HG03060 (cell line): Measurements from ENCODE around the gene CLINT1.
"Not testable (repeated sequence)": the region's sequence is repeated elsewhere in the genome, so short reads cannot be mapped to it uniquely, and the experiment has no call there.

ENCODE experiments used
- ATAC-seq: cut with Tn5 transposase; IDR thresholded peaks from one replicate; pipeline ENCODE4 v1.9.1; 2021; ENCODE audit warnings: low read depth, moderate number of reproducible peaks; ENCODE audit not compliant: unreplicated experiment

Gene CLINT1

GRCh38 chr5:157864067-157864466, 5.1 kb upstream of the CLINT1 start:
- no peak for ATAC-seq

- no peak for ATAC-seq
Measured at GRCh38 chr5:157862183-157862851, 3.4 kb upstream of the CLINT1 start.

- ATAC-seq = peak; percentile 64
Measured at GRCh38 chr5:157860898-157861890, 2.2 kb upstream of the CLINT1 start.

GRCh38 chr5:157859227-157859575, 256 bp upstream of the CLINT1 start:
- ATAC-seq = no peak

- no peak for ATAC-seq
Measured at GRCh38 chr5:157857816-157858526, 974 bp downstream of the CLINT1 start.

- no peak for ATAC-seq
Measured at GRCh38 chr5:157855404-157855994, 3.4 kb downstream of the CLINT1 start.

- not testable (repeated sequence) for ATAC-seq
Measured at GRCh38 chr5:157853365-157853764, 5.6 kb downstream of the CLINT1 start.

- no peak for ATAC-seq
Measured at GRCh38 chr5:157845914-157846598, 12.9 kb downstream of the CLINT1 start.

- ATAC-seq = no peak
Measured at GRCh38 chr5:157842787-157843186, 16.2 kb downstream of the CLINT1 start.

- no peak for ATAC-seq
Measured at GRCh38 chr5:157842185-157842584, 16.8 kb downstream of the CLINT1 start.

GRCh38 chr5:157839157-157839795, 19.7 kb downstream of the CLINT1 start:
- no peak for ATAC-seq

GRCh38 chr5:157836121-157836753, 22.7 kb downstream of the CLINT1 start:
- no peak for ATAC-seq

- ATAC-seq = no peak
Measured at GRCh38 chr5:157835041-157835440, 23.9 kb downstream of the CLINT1 start.

GRCh38 chr5:157828944-157829639, 29.9 kb downstream of the CLINT1 start:
- no peak for ATAC-seq

- no peak for ATAC-seq
Measured at GRCh38 chr5:157828105-157828943, 30.6 kb downstream of the CLINT1 start.

GRCh38 chr5:157827423-157827822, 31.5 kb downstream of the CLINT1 start:
- no peak for ATAC-seq

- no peak for ATAC-seq
Measured at GRCh38 chr5:157823655-157824054, 35.3 kb downstream of the CLINT1 start.
